NCI-H2081 treated with DMSO at 0.1 percent for 48 hours (cell line): Measurements from ENCODE around the gene ANKS1B.
"Not testable (repeated sequence)": the region's sequence is repeated elsewhere in the genome, so short reads cannot be mapped to it uniquely, and the experiment has no call there.

Experiments
- DNase-seq: peaks from one replicate; lab custom pipeline; 2025; lab: John Stamatoyannopoulos, UW

The ANKS1B gene

DNA sequence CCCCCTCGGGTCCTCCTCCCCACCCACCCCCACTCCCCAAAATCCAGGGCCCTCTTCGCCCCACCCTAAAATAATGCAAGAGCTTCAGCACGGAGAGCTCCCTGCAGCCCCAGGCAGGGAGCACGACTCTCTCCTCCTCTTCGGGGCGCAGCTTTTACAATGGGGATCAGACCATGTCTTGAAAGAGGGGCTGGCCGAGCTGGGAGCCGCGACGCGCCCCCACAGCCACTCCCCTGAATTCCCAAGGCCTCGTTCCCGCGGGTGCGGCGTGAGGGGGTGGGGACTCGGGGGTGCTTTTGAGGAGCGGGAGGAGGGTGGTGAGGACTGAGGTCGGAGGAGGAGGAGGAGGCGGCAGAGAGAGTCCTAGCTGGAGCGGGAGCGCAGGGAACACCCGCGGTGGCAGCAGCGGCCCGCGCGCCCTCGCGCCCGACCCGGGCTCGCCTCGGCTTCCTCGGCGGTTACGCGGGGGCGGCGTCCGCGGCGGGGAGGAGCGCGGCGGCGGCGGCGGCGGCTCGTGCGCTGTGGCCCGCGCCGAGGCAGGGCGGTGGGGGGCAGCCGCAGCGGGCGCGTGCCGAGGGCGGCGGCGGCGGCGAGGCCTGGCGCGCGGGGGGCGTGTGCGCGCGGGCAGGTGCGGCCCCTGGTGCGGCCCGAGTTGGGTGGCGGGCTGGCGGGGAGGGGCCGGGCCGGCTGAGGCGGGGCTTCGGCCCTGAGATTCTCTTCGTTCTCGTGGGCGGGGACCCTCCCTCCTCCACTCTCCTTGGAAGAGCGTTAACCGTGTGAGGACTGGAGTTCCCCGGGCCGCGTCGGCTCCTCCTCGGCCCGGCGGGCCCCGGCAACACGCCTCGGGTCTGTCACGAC lies at the start of gene ANKS1B:
ANKS1B (minus strand) TSS at position 666 of the 858 bp plus-strand sequence. CDS start 699 bp downstream, outside the sequence.
- DNase-seq = no peak

DNA sequence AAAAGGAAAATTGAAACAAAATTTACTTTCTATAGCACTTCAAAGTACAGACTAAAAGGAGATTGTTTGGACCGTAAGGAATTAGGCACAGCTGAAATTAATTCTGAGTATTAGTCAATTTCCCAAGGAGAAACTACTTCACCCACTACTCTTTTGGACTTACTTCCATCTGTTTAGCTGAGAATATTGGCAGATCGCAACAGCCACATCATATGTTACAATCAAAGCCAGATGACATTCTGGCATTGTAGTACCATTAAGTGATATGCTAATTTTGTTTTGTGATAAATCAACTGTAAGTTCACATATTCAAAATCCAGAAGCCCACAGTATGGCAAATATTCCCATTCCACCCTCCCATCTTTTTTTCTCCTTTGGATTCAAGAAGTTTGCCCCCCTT lies 47.1 kb upstream of the ANKS1B start:
- DNase-seq = no peak

DNA sequence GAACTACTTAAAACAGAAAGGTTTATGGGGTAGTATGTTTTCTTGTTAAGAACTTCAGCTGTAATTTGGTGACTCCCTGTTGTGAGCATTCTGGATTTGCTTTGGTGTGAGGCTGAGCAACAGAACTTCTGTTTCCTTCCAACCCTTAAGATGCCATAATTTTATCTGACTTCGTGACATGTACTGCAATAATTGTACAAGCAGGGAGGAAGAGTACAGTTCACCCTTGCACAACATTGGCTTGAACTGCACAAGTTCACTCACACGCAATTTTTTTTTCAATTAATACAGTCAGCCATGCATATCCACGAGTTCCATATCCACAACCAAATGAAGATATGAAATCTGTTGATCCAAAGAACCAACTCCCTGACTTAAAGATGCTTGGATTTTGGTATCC lies 42.9 kb upstream of the ANKS1B start:
- no peak for DNase-seq

DNA sequence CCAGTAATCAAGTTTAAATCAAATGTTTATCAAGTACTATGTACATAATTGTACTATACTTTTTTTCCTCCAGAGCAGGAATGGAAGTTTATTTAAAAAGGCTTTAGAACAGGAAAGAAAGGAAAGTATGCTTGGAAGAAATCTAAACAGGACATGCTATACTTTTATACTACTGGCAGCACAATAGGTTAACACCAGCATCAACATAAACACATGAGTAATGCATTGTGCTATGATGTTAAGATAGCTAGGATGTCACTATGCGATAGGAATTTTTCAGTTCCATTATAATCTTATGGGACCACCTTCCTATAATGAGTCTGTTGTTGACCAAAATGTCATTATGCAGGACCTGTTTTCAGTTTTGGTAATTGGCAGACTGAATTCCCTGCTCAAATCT lies 41.5 kb upstream of the ANKS1B start:
- DNase-seq = no peak

DNA sequence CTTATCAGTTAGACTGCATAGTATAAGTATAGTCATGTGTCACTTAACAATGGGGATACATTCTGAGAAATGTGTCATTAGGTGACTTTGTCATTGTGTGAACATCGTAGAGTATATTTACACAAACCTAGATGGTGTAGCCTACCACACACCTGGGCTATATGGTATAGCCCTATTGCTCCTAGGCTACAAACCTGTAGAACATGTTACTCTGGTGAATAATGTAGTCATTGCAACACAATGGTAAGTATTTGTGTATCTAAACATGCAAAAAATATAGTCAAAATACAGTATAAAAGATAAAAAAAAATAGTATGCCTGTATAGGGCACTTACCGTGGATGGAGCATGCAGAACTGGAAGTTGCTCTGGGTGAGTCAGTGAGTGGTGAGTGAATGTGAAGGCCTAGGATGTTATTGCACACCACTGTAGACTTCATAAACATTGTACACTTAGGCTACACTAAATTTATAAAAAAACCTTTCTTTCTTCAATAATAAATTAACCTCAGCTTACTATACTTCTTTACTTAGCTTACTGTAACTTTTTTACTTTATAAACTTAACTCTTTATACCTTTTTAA lies 40.3 kb upstream of the ANKS1B start:
- no peak for DNase-seq

DNA sequence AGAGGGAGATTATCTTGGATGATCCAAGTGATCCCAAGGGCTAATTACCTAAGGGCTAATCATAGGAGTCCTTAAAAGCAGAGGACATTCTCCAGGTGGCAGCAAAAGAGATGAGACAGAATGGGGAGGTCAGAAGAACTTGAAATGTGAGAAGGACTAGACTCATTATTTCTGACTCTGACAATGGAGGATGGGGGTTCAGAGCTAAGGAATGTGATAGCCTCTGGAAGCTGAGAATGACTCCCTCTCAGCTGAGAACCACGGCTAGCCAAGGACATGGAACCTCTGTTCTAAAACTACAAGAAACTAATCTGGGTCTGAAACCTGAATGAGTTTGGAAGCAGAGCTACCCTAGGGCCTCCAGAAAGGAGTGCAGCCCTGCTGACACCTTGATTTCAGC lies 35.6 kb upstream of the ANKS1B start:
- DNase-seq = no peak

DNA sequence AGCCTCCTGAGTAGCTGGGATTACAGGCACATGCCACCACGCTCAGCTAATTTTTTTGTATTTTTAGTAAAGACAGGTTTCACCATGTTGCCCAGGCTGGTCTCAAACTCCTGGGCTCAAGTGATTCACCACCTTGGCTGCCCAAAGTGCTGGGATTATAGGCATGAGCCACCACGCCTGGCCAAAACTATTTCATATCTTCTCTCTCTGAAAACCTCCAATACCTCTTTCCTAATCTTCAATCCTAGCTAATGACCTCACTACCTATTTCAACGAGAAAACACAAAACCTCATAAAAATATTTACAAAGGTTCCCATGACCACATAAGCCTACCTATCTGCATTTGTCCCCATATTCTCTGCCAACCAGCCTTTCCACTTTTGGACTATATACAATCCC lies 32.3 kb upstream of the ANKS1B start:
- no peak for DNase-seq

DNA sequence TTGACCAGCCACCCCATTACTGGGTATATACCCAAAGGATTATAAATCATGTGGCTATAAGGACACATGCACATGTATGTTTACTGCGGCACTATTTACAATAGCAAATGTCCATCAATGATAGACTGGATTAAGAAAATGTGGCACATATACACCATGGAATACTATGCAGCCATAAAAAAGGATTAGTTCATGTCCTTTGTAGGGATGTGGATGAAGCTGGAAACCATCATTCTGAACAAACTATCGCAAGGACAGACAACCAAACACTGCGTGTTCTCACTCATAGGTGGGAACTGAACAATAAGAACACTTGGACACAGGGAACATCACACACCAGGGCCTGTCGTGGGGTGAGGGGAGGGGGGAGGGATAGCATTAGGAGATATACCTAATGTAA lies 31.6 kb upstream of the ANKS1B start:
- DNase-seq = not testable (repeated sequence)

DNA sequence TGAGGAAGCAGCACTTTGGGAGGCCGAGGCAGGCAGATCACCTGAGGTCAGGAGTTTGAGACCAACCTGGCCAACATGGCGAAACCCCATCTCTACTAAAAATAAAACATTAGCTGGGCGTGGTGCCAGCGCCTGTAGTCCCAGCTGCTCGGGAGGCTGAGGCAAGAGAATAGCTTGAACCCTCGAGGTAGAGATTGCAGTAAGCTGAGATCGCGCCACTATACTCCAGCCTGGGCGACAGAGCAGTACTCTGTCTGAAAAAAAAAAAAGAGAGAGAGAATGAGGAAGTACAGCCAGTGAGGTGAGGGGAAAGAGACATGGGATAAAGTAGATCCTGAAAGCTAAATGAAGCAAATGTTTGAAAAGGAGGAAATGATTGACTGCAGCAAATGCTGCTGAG lies 21.1 kb upstream of the ANKS1B start:
- DNase-seq = not testable (repeated sequence)

DNA sequence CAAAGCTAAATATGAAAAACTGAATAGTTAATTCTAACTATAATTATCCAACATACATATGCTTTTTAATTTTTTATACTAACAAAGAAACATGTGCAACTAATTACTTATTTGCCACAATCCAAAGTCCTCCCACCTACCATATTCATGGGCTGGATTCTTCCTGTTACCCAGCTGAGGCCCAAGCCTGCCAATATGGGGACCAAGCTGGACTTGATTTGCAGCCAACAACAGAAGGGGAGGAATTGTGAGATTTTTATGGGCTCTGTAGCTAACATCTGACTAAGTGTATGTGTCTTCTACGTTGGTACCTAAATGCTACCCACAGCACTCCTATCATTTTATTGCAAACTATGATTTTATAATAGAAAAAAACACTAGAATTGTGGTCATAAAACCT lies 13.1 kb upstream of the ANKS1B start:
- no peak for DNase-seq

DNA sequence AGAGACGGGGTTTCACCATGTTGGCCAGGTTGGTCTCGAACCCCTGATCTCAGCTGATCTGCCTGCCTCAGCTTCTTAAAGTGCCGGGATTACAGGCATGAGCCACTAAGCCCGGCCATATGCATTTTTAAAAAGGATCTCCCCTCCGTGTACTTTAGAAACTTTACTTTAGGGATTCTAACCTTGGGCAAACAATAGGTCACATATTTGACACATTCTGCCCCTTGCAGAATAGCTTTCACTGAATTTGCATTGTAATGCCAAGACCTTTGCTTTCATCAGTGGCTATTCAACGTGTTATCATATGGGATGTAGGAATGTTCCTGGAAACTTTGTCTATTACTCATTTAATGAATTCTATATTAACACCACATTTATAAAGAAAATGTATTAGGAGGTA lies 11.4 kb upstream of the ANKS1B start:
- DNase-seq = no peak

DNA sequence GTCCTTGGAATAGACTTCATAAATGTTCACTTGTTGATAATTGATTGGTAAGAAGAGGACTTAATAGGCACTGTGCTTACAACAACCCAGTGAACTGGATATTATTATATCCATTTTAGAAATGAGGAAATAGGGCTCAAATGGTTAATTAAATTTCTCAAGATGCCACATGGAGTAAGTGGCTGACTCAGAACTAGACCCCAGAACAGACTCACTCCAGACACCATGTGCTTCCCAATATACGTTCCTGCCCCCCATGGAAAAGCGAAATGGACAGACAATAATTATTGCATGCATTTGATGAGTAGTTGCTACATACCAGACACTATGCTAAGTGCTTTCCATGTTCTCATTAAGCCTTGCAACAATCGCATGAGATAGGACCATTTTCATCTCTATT lies 895 bp upstream of the ANKS1B start:
- no peak for DNase-seq

DNA sequence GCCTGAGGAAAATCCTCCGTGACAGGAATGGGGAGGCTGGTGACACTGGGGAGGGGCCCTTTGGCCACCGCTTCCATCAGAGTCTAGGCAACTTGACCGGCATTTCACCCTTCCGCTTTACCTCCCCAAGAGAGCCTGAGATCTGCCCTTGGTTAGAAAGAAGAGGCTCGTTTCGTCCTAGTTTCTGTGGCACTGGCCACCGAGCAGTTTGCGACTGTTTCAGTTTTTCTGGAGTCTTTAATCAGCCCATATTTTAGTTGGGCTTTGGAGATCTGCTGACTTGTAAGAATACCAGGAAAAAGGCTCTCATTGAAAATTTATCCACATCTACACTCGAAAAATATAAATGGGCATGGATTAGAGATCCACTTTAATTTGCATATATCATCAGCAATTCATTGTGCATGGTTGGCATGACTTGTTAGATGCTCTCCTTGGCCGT lies 414 bp upstream of the ANKS1B start:
- DNase-seq = no peak

DNA sequence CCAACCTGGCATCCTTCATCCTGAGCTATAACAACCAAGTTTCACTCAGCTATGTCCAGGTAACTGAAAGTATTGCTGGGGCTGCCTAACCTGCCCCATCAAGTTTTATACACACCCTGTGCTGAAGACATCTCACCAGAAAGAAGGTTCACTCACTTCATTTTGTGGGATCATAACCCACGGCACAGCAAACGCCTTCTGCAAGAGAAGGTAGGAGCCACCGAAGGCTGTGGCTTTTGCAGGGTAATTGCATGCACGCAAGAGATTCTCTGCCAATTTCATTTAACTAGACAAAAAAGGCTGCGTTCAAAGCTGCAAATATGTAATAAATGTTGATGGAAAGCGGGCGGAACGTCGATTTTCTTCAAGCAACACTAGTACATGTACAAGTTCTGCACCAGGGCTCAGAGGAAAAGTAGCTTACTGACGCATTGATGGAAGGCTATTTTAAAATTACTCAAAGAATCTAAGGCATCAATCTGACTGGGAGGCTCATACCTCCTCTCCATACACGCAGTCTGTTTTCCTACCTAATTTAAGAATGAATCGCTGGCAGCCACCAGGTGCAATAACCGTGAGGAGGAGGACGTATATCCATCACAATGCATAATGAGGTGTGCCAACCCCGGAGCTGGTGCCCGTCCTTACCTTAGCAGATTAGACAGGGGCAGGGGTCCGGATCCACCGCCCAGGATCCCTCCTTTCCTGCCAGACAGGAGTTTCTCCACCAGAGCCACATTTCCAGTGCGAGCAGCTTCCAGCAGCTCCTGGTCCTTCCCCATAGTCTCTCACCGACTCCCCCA lies 1.1 kb downstream of the ANKS1B start:
- DNase-seq = no peak

DNA sequence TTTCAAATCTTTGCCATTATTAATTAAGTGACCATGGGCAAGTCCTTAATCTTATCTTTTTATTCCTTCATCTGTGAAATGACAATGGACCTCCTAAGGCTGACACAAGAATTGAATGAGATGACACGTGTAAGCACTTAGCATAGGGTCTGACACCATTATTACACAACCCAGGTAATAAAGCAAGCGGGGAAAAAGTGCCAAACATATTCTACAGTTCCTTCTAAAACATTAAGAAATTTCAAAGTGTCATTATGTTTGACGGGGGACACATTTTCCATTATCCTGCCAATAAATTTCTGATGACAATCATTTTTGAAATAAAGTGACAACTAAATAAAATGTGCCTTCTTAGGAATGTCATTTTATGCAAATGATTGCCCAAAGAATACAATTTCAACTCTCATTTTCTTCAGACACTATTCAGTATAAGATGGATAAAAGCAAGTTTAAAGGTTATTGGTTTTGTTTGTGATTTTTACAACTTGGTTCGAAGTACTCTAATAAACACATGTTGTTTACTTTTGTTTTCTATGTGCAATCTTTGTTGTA lies 3.0 kb downstream of the ANKS1B start:
- no peak for DNase-seq

DNA sequence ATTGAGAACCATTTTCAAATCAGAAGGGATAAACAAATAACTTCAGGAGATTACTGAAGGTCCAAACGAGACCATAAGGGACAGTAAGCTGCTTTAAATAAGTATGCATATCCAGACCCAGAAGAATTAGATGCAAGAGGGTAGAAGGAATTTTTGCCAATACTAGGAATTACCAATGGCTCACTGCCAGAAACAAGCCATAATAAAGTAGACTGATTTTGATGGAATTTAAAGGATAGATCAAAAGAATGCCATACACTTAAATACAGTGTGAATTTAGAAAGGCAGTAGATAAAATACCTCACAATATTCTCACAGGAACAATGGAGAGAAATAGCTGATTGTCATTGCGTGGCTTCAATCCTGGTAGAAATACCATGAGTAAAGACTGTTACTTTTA lies 5.3 kb downstream of the ANKS1B start:
- no peak for DNase-seq

DNA sequence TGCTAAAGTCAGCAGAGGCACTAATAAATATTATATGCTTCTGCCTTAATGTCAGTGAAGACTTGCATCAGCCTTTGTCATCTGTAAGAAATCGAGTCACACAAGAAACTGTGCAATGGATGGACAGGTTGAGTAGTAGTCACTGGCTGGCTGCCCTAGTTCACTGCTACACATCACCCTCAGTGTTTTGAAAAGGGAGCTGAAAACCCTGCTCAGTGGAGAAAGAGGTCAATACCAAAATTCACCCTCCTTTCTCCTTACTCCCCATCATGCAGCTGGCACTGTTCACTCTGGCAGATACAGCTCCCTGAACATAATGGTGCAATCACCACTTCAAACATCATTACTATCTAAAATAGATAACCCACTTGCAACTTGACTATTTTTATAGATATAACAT lies 6.6 kb downstream of the ANKS1B start:
- no peak for DNase-seq

DNA sequence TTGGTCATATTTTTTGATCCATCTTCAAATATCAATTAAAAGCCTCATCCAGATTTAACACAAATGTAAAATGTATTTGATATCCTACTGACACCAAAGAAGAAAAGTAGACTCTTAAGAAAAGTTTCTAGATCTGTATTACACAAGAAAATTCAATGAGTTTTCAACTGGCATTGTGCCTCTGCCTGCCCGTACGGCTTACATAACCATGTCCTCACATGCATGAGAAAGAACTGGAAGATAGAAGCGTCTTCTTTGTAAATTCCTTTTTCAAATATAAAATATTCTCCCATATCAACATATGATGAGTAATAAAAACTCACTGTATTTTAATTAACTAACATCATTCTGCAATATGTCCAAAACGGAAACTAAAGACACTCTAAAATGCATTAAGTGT lies 7.2 kb downstream of the ANKS1B start:
- DNase-seq = no peak

DNA sequence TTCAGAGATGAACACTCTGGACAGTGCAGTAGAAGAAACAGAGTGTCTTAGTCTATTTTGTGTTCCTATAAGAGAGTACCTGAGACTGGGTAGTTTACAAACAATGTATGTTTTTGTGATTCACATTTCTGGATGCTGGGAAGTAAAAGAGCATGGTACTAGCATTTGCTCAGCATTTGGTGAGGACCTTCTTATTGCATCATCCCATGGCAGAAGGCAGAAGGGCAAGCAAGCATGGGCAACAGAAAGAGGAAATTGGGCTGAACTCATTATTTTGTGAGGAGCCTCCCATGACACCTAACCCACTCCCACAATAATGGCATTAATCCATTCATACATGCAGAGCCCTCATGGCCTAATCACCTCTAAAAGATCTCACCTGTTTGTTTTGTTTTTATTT lies 8.0 kb downstream of the ANKS1B start:
- DNase-seq = no peak

DNA sequence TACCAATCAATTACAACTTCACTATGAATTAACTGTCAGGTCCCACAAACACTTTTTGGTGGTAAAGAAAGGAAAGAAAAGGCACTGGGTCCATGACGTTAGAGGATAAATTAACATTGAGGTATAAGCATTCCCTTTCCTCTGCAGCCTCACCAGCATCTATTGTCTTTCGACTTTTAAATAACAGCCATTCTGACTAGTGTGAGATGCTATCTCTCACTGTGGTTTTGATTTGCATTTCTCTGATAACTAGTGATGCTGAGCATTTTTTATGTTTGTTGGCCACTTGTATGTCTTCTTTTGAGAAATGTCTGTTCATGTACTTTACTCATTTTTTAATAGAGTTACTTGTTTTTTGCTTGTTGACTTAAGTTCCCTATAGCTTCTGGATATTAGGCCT lies 9.4 kb downstream of the ANKS1B start:
- no peak for DNase-seq

DNA sequence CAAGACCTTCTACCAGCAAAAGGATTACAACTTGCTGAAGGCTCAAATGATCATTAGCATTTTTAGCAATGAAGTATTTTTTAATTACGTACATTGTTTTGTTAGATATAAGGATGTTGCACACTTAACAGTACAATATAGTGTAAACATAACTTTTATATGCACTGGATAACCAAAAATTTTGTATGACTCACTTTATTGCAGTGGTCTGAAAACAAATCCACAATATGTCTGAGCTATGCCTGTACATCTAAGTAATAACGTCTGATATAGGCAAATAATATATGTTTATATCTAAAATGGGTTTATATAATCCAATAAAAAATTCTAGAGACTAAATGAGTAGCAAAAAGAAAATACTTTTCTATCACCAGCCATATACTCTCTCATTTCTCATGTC lies 10.6 kb downstream of the ANKS1B start:
- no peak for DNase-seq

DNA sequence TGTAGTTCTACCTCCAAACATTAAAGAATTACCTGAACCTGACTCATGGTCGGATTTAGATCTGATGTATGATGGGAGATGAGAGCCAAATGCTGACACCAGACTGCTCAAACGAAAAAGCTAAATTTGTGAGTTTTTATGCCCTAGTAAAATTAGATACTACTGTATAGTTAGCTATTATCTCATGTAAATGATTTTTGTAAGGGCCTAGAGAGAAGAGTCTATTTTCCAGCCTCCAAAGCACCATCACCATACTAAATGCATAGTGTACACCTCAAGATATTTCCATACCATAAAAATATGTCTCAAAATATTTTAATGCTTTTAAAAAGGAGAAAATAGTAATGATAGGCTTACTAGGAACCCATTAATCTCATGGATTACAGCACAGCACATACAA lies 18.3 kb downstream of the ANKS1B start:
- DNase-seq = no peak

DNA sequence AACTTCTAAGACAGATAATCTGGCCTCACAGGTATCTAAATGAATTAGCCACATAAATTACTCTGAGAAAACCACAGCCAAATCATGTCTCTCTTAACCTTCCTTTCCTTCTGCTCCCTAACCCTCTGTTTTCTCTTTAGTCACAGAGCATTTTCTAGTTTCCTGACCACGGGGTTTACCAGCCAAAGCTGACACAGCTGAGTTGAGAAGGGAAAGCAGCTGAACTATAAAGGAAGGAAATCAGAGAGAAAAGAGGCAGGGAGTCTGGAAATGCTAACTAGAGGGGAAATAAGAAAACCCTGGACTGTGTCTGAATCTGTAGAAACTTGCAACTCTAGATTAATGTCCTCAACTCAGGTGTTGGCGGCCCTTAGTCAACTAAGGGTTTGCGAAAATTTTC lies 24.4 kb downstream of the ANKS1B start:
- no peak for DNase-seq
